ENCODE data around the gene CCRL2.
"Not testable (repeated sequence)": the region's sequence is repeated elsewhere in the genome, so short reads cannot be mapped to it uniquely, and the experiment has no call there.

The CCRL2 gene

GRCh38 chr3:46429671-46430070 is 22.6 kb downstream of the CCRL2 start:
- DNase-seq = no peak

- DNase-seq = not testable (repeated sequence)
Observed at GRCh38 chr3:46430879-46431278, 23.8 kb downstream of the CCRL2 start.

GRCh38 chr3:46431905-46432304 is 24.8 kb downstream of the CCRL2 start:
- DNase-seq = not testable (repeated sequence)

GRCh38 chr3:46433118-46433517 is 26.1 kb downstream of the CCRL2 start:
- DNase-seq = not testable (repeated sequence)

GRCh38 chr3:46433841-46434240 is 26.8 kb downstream of the CCRL2 start:
- DNase-seq = no peak

GRCh38 chr3:46435081-46435726 is 28.1 kb downstream of the CCRL2 start:
- no peak for DNase-seq

- no peak for DNase-seq
Observed at GRCh38 chr3:46438831-46439230, 31.8 kb downstream of the CCRL2 start.

- no peak for DNase-seq
Observed at GRCh38 chr3:46440531-46441294, 33.7 kb downstream of the CCRL2 start.

GRCh38 chr3:46442576-46443530 is 35.8 kb downstream of the CCRL2 start:
- no peak for DNase-seq

GRCh38 chr3:46447228-46447985 is 40.3 kb downstream of the CCRL2 start:
- no peak for DNase-seq

- DNase-seq = no peak
Observed at GRCh38 chr3:46448721-46449120, 41.7 kb downstream of the CCRL2 start.

GRCh38 chr3:46449755-46450552 is 42.9 kb downstream of the CCRL2 start:
- DNase-seq = no peak

- DNase-seq = no peak
Observed at GRCh38 chr3:46453526-46454208, 46.6 kb downstream of the CCRL2 start.

GRCh38 chr3:46454209-46454595 is 47.1 kb downstream of the CCRL2 start:
- DNase-seq = no peak

- DNase-seq = no peak
Observed at GRCh38 chr3:46454606-46455005, 47.5 kb downstream of the CCRL2 start.

GRCh38 chr3:46455231-46456115 is 48.4 kb downstream of the CCRL2 start:
- no peak for DNase-seq

GRCh38 chr3:46456118-46456517 is 49.1 kb downstream of the CCRL2 start:
- no peak for DNase-seq

Measured in NCI-H2081 (cell line).